Keratinocyte (primary cell): ENCODE data around the gene CLBA1. TPM values are rescaled to one million over a fixed set of nuclear protein-coding genes. Genes with fewer than 3 reads are reported as not detected.

Experiments used
- DNase-seq: peaks from one replicate; pipeline ENCODE4 v3.0.0-alpha.2; 2011; ENCODE audit warnings: low read depth, missing footprints, low spot score
- FAIRE-seq: peaks from 2 replicates; lab custom pipeline; 2011; peaks lifted over from hg19 to GRCh38; lab: Jason Lieb, UNC
- H2AFZ ChIP-seq: 2 replicates; pipeline ENCODE4 v1.6.0; 2012; ENCODE audit warnings: low read length, control low read depth, inconsistent platforms; ENCODE audit not compliant: control insufficient read depth
- H3K27ac ChIP-seq: 2 replicates; pipeline ENCODE4 v1.5.1; 2011; ENCODE audit warnings: low read length; ENCODE audit not compliant: control insufficient read depth, insufficient read depth
- H3K27me3 ChIP-seq: 3 replicates; pipeline ENCODE4 v1.6.0; 2011; ENCODE audit warnings: low read length; ENCODE audit not compliant: control insufficient read depth, insufficient read depth; ENCODE audit errors: extremely low read depth
- H3K36me3 ChIP-seq, 2 experiments: 2 replicates in 1 of 2; 3 replicates in 1 of 2; pipeline ENCODE4 v1.5.1; 2011; ENCODE audit warnings: low read length in 2 of 2, mild to moderate bottlenecking in 1 of 2; ENCODE audit not compliant: control insufficient read depth in 2 of 2, insufficient read depth in 2 of 2; ENCODE audit errors: extremely low read depth in 1 of 2
- H3K4me1 ChIP-seq: 3 replicates; pipeline ENCODE4 v1.5.1; 2011; ENCODE audit warnings: low read length; ENCODE audit not compliant: control insufficient read depth, insufficient read depth; ENCODE audit errors: extremely low read depth
- H3K4me2 ChIP-seq: 3 replicates; pipeline ENCODE4 v1.6.0; 2011; ENCODE audit warnings: low read depth, low read length; ENCODE audit not compliant: control insufficient read depth, insufficient read depth; ENCODE audit errors: extremely low read depth
- H3K4me3 ChIP-seq, 3 experiments: fragments of 200-600 bp in 1 of 3; sonication (generic) in 1 of 3; 2 replicates in 2 of 3; 3 replicates in 1 of 3; pipeline ENCODE4 v1.5.1; 2011 to 2016; ENCODE audit warnings: low read length in 3 of 3, mild to moderate bottlenecking in 3 of 3, control low read depth in 2 of 3, inconsistent platforms in 1 of 3, low read depth in 1 of 3, mixed read lengths in 1 of 3, mixed run types in 1 of 3, moderate library complexity in 1 of 3; ENCODE audit not compliant: control insufficient read depth in 2 of 3, insufficient read depth in 2 of 3; ENCODE audit errors: extremely low read depth in 1 of 3
- H3K79me2 ChIP-seq: 2 replicates; pipeline ENCODE4 v1.6.0; 2012; ENCODE audit warnings: low read length; ENCODE audit not compliant: control insufficient read depth, insufficient read depth
- H3K9ac ChIP-seq: 3 replicates; pipeline ENCODE4 v1.6.0; 2011; ENCODE audit warnings: low read length; ENCODE audit not compliant: control insufficient read depth, insufficient read depth; ENCODE audit errors: extremely low read depth
- H3K9me1 ChIP-seq: 3 replicates; pipeline ENCODE4 v1.6.0; 2011; ENCODE audit warnings: low read length; ENCODE audit not compliant: control insufficient read depth, insufficient read depth; ENCODE audit errors: extremely low read depth
- H3K9me3 ChIP-seq: 2 replicates; pipeline ENCODE4 v1.5.1; 2012; ENCODE audit warnings: low read depth, low read length; ENCODE audit not compliant: control insufficient read depth
- H4K20me1 ChIP-seq: 3 replicates; pipeline ENCODE4 v1.6.0; 2011; ENCODE audit warnings: low read length; ENCODE audit not compliant: control insufficient read depth, insufficient read depth; ENCODE audit errors: extremely low read depth
- EZH2 ChIP-seq: IDR thresholded peaks from one replicate; pipeline ENCODE4 v1.6.1; 2012; ENCODE audit warnings: inconsistent platforms, mild to moderate bottlenecking, low read length, moderate library complexity
- dilution Hi-C: fragments of 300-500 bp; cut with MboI; formaldehyde crosslinking; loops from one replicate; pipeline ENCODE4 v1.7.0; 2020; ENCODE audit warnings: low sequenced_read_pairs; ENCODE audit not compliant: extremely low pct_ligation_motif_present
- polyA plus RNA-seq, 5 experiments: library from polyadenylated mRNA; depleted of rRNA in 3 of 5; stranded (reverse) in 3 of 5; stranded (forward) in 1 of 5; unstranded in 1 of 5; fragments of >200 nt; gene quantifications; 1 replicate in 1 of 5; 2 replicates in 3 of 5; 3 replicates in 1 of 5; pipeline versions ENCODE4 v1.2.1 to v1.2.3, GENCODE V29; 2011 to 2012; ENCODE audit warnings: missing spikeins in 2 of 5, low read depth in 1 of 5, low replicate concordance in 1 of 5
- TF ChIP-seq, protein P1 (sequence below), 3 experiments: IDR thresholded peaks in 1 of 3; conservative IDR thresholded peaks in 1 of 3; optimal IDR thresholded peaks in 1 of 3; 2 replicates in 2 of 3; 3 replicates in 1 of 3; pipeline versions ENCODE3 to v1.5.1; 2011; ENCODE audit warnings: low read length in 3 of 3, mild to moderate bottlenecking in 3 of 3, moderate library complexity in 2 of 3, control low read depth in 1 of 3, inconsistent platforms in 1 of 3; ENCODE audit not compliant: insufficient read depth in 2 of 3; ENCODE audit errors: extremely low read depth in 1 of 3

CLBA1 gene
- polyA plus RNA-seq, 1 donor (not counting 4 experiments of a cell fraction or from before 2014, with no cell fraction given): 8.6 TPM

DNA sequence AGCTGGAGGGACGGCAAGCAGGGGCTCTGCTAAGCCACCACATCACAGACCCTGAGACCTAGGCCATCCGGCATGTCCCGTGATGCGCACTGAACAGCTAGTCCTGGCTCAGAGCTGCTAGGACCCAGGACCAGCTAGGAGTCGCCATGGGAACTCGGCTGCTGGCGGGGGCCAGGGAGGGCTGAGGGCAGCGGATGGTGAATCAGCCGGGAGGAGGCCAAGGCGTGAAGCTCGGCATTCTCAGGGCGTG lies 12.5 kb upstream of the CLBA1 start:
- dilution Hi-C loops: no loop called here
- H3K9me3 ChIP-seq: no peaks in the 10 kb centered on the region
- peaks cover 41% of the 10 kb centered on the region for H3K79me2 ChIP-seq
- no peaks in the 10 kb centered on the region for H3K9me1 ChIP-seq
- TF ChIP-seq, protein P1, sequence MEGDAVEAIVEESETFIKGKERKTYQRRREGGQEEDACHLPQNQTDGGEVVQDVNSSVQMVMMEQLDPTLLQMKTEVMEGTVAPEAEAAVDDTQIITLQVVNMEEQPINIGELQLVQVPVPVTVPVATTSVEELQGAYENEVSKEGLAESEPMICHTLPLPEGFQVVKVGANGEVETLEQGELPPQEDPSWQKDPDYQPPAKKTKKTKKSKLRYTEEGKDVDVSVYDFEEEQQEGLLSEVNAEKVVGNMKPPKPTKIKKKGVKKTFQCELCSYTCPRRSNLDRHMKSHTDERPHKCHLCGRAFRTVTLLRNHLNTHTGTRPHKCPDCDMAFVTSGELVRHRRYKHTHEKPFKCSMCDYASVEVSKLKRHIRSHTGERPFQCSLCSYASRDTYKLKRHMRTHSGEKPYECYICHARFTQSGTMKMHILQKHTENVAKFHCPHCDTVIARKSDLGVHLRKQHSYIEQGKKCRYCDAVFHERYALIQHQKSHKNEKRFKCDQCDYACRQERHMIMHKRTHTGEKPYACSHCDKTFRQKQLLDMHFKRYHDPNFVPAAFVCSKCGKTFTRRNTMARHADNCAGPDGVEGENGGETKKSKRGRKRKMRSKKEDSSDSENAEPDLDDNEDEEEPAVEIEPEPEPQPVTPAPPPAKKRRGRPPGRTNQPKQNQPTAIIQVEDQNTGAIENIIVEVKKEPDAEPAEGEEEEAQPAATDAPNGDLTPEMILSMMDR (optimal IDR thresholded peaks at IDR 0.05 in 1 of 3, IDR thresholded peaks at IDR 0.05 in 1 of 3, conservative IDR thresholded peaks at IDR 0.05 in 1 of 3; ENCODE audit: extremely low read depth in 1 of 3, insufficient read depth in 2 of 3, low read length in 3 of 3): no peak
- no peak for TF ChIP-seq EZH2
- FAIRE-seq (peak; percentile 95), DNase-seq (no peak)
- peaks cover 69% of the 10 kb centered on the region for H3K4me1 ChIP-seq
- H3K4me3 ChIP-seq: peak overlapping the region in 2 of 3 experiments; percentile 49 to 62
- peaks cover 3% of the 10 kb centered on the region for H4K20me1 ChIP-seq
- peak overlapping the region; percentile 98 for H3K27ac ChIP-seq
- peak overlapping the region; percentile 100 for H3K9ac ChIP-seq
- no peak overlapping the region for H2AFZ ChIP-seq
- H3K27me3 ChIP-seq: no peaks in the 10 kb centered on the region
- no peaks in the 10 kb centered on the region for H3K36me3 ChIP-seq
- H3K4me2 ChIP-seq: peak overlapping the region; percentile 91

DNA sequence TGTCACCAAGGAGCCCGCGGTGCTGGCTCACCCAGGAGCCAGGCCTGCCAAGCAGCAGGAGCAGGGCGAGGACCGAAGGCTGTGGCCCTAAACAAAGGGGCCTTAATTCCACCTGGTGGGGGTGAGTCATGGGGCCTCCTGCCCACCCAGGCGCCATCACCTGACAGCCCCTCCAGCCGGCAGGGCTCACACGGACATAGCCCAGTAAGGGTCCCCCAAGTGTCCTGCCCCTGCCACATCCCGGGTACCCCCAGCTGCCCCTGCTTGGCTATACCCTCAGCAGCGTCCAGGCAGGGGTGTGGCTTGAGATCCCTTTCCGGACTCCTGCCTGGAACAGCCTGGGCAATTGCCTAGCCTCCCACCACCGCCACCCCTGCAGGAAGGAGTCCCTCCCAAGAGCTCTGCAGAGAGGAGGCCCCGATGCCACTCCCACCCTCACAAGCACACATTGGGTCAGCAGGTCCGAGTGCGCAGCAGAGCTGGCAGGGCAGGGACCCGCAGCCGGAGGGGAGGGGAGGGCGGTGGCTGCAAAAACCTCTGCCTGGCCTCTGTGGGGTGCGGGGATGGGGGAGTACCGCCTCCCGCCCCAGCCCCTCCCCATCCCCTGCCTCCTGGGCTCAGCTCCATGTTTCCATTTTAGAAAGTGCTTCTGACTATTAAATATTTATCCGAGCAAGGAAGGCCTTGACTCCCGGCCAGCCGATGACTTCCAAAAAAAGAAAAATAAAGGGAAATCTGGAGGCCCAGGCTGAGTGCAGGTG lies 12.0 kb upstream of the CLBA1 start:
- Histone ChIP-seq H4K20me1 (peaks cover 3% of the 10 kb centered on the region), H3K36me3 (no peaks in the 10 kb centered on the region), H3K4me1 (peaks cover 64% of the 10 kb centered on the region), H3K9me1 (no peaks in the 10 kb centered on the region), H3K9ac (peak overlapping the region; percentile 100), H2AFZ (peak overlapping the region; percentile 33), H3K27me3 (no peaks in the 10 kb centered on the region), H3K9me3 (no peaks in the 10 kb centered on the region), H3K27ac (peak overlapping the region; percentile 98), H3K79me2 (peaks cover 37% of the 10 kb centered on the region), H3K4me2 (peak overlapping the region; percentile 91), H3K4me3 (peak overlapping the region in 1 of 3 experiments; percentile 25)
- TF ChIP-seq, protein P1 (optimal IDR thresholded peaks at IDR 0.05 in 1 of 3, IDR thresholded peaks at IDR 0.05 in 1 of 3, conservative IDR thresholded peaks at IDR 0.05 in 1 of 3; ENCODE audit: extremely low read depth in 1 of 3, insufficient read depth in 2 of 3, low read length in 3 of 3): no peak
- no peak for TF ChIP-seq EZH2
- DNase-seq: peak; percentile 96
- dilution Hi-C loops: no loop called here
- FAIRE-seq: no peak
